SH-SY5Y (cell line): Measurements from ENCODE around the gene TTC39C.

Source experiments
- GATA2 ChIP-seq: IDR thresholded peaks from 2 replicates; pipeline ENCODE4 v1.6.1; 2011; ENCODE audit warnings: mild to moderate bottlenecking, low read depth, low read length
- GATA3 ChIP-seq: IDR thresholded peaks from 2 replicates; pipeline ENCODE4 v1.6.1; 2011; ENCODE audit warnings: low read depth, mild to moderate bottlenecking, low read length, moderate library complexity

DNA sequence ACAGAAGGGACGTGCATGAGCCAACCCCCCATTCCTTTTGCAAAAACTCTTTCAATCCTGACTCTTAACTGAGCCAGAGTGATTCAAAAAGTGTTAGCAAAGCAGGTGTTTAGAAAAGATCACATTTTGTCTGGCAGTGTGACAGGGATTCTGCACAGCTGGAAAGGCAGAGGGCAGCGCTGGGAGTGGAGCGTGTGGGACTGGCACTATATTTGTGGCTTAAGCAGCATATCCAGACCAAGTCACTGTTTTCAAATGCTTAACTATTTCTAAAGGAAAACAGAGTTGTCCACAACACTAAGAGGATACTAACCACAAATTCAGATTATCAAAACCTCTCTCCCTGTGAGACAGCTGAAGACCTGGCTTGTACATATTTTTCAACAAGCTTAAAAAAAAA is 143.3 kb downstream of the TTC39C start:
- TF ChIP-seq GATA2 (no peak), GATA3 (no peak)
